ENCODE data around the gene AHCTF1.
"Not testable (repeated sequence)": the region's sequence is repeated elsewhere in the genome, so short reads cannot be mapped to it uniquely, and the experiment has no call there.

DNA sequence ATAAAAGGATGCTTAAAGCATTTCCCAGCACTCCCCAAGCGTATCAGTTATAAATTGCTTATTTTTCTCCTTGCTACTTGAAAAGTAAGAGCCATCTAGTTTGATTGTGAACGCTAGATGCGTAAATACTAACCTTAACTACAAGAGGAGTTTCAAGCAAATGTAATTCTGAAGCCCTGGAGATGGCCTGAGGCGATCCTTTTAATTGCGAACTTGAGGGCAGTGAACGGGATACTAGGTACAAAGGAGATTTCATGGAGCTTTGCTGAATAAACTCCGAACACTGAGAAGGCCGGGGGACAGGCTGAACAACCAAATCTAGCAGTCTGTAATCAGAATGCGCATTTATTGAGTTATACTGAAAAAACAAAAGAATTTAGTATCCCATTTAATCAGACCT is 68.0 kb downstream of the AHCTF1 start:
- not testable (repeated sequence) for TF ChIP-seq POLR2A, CTCF (IDR thresholded peaks at IDR 0.05)

All from right lobe of liver (tissue), 4 donors.